HG03460 (cell line): ENCODE results near the gene ACTC1.
"Not testable (repeated sequence)": the region's sequence is repeated elsewhere in the genome, so short reads cannot be mapped to it uniquely, and the experiment has no call there.

Source experiments
- ATAC-seq: cut with Tn5 transposase; IDR thresholded peaks from one replicate; pipeline ENCODE4 v1.9.1; 2021; ENCODE audit not compliant: unreplicated experiment

ACTC1 gene

DNA sequence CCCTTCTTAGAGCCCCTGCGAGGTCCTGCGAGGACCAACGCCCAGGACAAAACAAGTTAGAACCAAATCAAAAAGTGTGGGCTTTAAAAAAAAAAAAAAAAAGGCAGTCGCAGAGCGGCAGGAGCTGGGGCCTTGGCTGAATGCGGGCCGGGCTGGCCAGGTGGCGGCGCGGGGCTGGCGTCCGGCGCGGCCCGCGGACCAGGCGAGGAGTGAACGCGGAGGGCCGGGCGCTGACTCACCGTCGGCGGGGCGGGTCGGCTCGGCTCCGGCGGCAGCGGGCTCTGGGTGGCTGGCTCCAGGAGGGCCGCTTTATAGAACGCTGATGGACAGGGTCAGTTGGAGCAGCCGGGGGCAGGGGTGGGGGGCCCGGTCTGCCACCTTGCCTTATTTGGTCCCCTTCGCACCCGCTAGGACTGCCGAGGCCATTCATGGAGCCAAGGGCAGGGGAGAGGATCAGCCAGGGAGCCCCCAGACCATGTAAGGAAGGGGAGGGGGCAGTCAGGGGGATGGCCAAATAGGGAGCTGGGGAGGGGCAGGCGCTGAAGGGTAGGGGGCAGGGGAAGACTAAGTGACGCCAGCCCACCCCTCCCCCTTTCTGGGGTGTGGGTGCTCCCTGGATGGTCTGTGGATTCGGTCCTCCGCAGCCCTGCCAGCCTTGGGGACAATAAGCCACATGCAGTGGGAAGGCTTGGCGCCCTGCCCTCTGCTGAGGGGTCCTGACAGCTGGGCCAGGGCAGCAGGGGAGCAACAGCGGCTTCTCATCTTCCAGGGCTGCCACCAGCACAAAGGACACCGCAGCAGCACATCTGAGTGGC lies at the start of gene ACTC1:
TSS of gene ACTC1 (minus strand) at position 283 of the 815 bp plus-strand sequence. CDS start 741 bp downstream, outside the sequence.
- ATAC-seq, result no peak

DNA sequence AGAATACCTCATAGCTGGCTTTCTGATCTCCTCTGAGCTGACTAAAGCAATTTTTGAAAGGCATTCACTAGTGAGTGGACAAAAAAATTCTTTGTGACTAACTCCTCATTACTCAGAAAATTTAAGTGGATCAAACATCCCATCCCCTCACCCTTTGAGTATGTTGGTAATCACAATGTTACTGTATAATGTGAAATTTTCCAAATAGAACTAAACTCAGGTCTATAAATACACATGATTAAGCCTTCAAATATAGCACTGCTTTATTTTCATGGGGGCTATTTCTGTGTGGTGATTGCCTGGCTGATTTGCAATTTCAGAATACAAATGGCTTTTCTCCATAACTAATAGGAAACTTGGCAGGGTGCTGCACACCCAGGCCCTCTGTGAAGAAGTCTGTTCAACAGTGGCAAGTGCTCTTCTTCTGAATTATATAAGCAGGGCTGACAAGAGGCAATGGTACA lies 45.9 kb upstream of the ACTC1 start:
- ATAC-seq, result no peak

DNA sequence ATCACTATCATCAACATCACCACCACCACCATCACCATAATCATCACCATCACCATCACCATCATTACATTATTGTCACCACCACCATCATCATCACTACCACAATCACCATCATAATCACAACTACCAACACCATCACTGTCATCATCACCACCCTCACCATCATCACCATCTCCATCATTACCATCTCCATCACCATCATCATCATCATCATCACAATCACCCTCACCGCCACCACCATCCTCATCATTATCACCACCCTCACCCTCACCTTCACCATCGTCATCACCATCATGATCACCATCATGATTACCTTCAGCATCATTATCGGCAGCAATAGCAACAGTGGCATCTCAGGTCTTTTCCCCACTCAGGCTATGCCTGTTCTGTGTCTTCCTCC lies 42.9 kb upstream of the ACTC1 start:
- ATAC-seq, result no peak

- ATAC-seq, result no peak
These were observed 42.1 kb upstream of the ACTC1 start for GRCh38 chr15:34837246-34838016.

DNA sequence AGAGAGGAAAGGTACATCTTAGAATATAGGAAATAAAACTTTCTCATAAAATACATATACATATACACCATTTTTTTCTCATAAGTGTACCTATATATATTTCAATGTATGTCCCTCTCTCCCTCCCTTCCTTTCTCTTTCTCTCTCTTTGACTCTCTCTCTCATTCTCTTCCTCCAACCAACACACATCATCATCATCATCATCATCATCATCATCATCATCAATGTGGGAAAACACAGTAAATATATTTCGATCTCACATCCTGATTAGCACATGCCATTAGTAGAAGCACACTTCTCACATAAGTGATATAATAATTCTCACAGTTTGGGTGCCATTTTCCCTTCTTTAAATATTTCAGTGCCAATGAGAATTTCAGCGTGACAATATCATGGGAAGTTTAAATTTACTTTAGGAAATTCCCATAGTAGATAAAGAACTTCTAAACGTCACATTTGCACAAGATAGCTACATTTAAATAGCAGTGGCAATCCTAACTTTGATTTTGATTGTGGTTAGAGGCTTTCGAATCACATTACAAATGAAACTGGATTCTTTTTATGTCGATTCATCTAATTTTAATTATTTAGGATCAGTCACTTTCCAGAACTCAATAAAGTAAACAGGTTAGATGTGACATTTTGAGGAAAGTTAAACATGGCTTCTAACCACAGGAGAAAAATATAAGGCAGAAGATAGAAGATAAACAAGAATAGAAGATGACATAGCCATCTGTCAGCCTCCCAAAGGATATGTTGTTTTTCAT lies 33.0 kb upstream of the ACTC1 start:
- no peak for ATAC-seq

GRCh38 chr15:34821831-34822230 lies 26.5 kb upstream of the ACTC1 start:
- no peak for ATAC-seq

- no peak for ATAC-seq
These were observed 24.8 kb upstream of the ACTC1 start for GRCh38 chr15:34820110-34820509.

DNA sequence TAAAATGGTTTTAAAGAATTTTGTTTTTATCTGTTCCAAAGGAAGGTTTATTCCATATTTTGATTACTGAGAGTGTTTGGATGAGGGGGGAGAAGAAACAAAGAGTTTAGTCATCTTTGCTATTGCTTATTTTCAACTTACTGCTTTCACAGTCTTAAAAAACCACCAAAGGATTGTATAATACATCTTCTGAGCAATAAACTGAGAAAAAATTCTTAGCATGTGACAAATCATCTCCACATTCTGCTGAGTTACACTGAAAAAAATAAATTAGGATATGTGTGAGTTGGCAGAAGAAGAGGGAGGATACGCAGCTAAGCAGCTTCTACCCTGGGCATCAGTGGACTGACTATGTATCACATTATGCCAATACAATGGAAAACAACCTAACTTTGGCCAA lies 23.2 kb upstream of the ACTC1 start:
- ATAC-seq, result no peak

DNA sequence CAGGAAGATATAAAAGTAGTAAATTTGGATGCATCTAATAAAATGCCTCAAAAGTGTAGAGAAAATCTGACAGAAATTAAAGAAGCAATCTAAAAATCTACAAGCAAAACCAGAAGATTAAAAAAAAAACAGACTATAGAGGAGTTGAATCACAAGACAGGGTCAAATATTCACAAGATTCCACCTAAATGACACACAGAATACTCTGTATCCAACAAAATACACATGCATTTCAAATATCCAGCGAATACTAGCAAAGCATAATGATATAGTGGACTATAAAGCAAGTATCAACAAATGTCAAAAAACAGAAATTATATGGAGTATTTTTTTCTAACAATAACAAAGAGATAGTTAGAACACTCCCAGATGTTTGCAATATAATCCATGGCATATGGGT lies 20.5 kb upstream of the ACTC1 start:
- ATAC-seq, result no peak

- ATAC-seq, result no peak
These were observed 18.3 kb upstream of the ACTC1 start for GRCh38 chr15:34813446-34814190.

DNA sequence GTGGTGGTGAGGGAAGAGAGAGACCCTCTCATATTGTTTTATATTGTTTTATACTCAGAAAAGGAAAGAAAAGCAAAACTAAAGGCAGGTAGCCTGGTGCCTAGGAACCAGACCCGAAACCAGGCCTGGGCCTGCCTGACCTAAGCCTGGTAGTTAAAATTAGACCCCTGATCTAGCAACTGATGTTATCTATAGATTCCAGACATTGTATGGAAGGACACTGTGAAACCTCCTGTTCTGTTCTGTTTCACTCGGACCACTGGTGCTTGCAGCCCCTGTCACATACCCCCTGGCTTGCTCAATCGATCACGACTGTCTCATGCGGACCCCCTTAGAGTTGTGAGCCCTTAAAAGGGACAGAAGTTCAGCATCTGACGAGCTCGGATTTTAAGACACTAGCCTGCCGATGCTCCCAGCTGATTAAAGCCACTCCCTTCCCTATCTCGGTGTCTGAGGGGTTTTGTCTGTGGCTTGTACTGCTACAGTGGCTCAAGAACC lies 17.6 kb upstream of the ACTC1 start:
- ATAC-seq, result not testable (repeated sequence)

DNA sequence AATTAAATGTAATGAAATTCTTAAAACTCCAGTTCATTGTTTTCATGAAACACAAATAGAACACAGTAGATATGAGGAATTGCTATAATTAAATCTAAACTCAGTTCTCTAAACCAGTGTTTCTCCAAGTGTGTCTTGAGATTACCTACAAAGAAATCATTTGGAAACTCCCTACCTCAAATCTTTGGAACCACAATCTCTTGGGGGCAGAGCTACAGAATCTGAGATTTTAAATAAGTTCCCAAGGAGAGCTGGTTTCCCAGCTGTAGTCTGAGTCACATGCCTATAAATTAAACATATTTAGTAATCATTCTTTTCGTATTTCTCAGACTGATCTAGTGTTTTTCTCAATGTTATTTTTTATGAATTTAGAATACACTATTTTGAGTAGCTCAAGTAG lies 17.0 kb upstream of the ACTC1 start:
- ATAC-seq, result no peak

- ATAC-seq, result no peak
These were observed 15.2 kb upstream of the ACTC1 start for GRCh38 chr15:34810443-34811129.

DNA sequence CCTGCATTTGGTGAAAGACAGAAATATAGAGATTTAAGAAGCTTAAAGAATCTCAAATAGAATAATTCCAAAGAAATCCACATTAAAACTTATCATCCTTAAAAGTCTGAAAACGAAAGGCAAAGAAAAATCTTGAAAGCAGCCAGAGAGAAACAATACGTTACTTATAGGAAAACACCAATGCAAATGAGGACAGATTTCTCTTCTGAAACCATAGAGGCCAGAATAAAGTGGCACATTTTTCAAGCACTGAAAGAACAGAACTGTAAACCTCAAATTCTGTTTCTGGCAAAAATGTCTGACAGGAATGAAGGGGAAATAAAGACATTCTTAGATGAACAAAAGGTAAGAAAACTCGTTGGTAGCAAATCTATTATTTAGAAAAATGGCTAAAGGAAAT lies 13.8 kb upstream of the ACTC1 start:
- no peak for ATAC-seq

DNA sequence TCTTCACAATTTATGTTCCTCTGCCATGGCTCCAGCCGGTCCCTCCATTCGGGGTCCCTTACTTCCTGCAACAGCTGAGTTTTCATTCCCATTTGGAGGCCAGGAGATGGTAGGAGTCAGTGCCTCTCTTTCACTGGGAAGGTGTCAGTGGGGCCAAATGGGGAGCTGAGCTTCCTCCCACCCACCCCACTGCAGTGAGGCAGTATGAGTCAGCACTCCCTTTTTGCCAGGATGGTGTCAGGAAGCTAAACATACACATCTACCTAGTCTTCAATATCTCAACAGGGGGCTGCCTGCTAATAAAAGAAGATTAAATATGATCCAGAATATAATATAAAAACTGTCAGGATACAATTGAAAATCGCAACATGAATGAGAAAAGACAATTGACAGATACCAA lies 12.7 kb upstream of the ACTC1 start:
- ATAC-seq, result no peak

DNA sequence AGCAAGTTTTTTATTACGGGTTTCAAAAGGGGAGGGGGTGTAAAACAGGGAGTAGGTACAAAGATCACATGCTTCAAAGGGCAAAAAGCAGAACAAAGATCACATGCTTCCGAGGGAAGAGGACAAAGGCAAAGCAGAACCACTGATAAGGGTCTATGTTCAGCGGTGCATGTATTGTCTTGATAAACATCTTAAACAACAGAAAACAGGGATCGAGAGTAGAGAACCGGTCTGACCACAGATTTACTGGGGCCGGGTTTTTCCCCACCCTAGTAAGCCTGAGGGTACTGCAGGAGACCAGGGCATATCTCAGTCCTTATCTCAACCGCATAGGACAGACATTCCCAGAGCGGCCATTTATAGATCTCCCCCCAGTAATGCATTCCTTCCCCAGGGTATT lies 11.9 kb upstream of the ACTC1 start:
- ATAC-seq, result not testable (repeated sequence)

DNA sequence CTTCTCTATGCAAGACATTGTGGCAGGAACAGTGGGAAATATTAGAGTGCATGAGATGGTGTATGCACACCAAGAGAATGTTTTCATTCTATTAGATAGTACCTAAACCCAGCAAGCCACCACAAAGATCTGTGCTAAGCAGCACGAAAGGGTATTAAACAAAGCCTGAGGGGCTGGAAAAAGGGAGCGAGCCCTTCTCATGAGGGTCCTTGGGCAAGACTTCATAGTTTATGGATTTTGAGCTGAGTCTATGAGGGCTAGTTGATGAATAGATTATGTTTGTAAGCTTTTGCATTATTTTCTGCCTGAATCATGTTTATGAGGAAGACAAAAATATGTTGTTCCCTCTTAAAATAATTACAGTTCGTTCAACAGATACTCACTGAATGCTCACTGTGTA lies 9.4 kb upstream of the ACTC1 start:
- no peak for ATAC-seq

- ATAC-seq, result no peak
These were observed 8.8 kb upstream of the ACTC1 start for GRCh38 chr15:34804113-34804512.

DNA sequence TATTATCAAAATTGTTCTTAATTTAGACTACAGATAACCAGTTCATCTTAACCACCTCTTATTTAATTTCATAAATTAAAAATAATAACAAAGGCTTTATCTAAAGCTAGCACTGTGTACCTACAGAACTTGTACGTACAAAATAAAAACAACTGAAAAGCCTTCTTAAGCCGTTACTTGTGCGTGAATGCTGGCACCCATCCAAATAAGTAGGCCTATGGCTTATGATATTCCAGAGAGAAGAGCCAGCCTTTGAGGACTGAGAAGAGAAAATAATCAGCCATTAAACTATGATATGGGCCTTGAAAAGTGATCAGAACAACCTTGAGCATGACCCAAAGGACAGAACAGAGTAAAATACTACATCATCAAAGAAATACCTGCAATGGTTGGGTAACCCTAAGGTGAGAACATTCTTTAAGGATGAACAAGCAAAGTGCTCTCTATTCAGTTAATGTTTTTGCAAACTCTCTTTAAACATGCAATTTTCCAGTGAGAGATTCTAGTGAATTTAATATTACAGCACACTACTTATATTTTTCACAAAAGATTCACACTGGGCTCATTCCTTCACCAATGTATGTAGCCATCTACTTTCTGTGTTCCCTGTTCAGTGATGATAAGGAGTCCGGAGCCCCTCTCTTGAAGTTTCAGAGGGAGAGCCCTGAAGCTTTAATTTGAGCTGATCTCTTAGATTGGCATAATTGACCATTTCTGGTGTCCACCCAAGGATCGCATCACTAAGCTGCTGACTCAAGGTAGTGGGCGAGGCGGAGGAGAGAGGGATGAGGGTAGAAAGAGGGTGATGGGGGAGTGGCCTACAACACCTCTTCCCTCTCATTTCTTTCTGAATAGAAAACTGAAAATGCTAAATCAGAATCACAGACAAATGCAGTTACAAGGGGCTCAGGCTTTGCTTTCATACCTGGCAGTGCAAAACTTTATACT lies 7.7 kb upstream of the ACTC1 start:
- no peak for ATAC-seq
